ENCODE data around the gene MYL12B.
A peak's percentile ranks its signal among the peaks of the same experiment; 100 is the strongest.

MYL12B gene

DNA sequence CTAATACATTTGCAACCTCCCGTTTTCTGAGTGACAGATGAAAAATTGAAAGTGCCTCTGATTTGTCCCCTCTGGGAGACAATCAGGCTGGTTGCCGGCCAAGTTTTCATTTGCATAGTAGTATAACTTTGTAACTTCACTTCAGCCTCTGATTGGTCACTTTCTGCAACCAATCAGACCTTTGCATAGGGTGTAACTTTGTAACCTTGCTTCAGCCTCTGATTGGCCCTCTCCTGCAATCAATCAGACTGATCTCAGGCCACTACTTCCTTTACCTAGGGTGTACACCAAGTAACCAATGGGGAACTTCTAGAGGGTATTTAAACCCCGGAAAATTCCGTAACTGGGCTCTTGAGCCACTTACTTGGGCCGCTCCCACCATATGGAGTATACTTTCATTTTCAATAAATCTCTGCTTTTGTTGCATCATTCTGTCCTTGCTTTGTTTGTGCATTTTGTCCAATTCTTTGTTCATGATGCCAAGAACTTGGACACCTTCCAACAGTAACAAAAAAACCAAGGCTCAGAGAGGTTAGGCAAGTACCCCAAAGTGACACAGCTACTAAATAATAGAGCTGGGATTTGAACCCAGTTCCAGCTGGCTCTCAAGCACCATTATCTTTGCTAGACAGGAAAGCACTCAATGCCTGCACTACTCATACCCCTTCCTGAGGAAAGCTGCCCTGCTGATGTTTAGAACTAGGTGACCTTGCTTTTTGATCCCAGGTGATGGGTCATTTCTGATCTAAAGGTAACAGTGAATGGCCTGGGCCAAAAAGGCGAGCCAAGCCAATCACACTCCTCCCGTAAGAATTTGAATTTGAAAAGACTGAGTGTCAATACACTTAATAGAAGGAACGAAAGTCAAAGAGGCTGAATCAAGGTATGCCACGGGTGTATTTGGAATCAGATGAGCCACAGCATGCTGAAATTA, 31.3 kb upstream of the MYL12B start:
- Histone ChIP-seq H3K4me3 (no peak overlapping the region), H3K36me3 (ENCODE audit: insufficient read depth, low read length) (no peaks in the 10 kb centered on the region), H3K9ac (ENCODE audit: insufficient read length) (no peak overlapping the region), H3K9me3 (ENCODE audit: low read depth, low read length) (no peaks in the 10 kb centered on the region), H3K27ac (no peak overlapping the region)
- DNase-seq (ENCODE audit: low read depth, low spot score): no peak
- TF ChIP-seq FOXP2 (optimal IDR thresholded peaks at IDR 0.05; ENCODE audit: control extremely low read depth, extremely low read length, insufficient read depth) (no peak), POLR2AphosphoS5 (IDR thresholded peaks at IDR 0.05; ENCODE audit: borderline replicate concordance, low read depth, low read length) (no peak), EZH2 (IDR thresholded peaks at IDR 0.05) (no peak)

DNA sequence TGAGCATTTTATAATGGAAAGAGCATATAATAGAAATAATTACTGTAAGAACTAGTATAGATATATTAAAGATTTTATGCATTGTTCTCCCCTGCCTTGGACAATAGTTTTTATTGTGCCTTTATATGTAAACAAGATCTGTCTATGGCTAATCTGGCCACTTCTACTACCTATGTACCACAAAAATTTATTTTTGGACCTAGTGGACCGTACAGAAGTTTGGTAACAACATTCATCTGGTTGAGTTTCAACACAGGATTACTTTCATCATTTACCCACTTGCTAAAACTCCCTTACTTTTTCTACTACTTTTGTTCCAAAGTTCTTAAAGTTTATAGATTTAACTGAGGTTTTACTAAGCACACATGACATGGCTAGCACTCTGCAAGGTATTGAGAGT, 28.9 kb upstream of the MYL12B start:
- H3K9ac ChIP-seq (ENCODE audit: insufficient read length): no peak overlapping the region
- no peak overlapping the region for H3K27ac ChIP-seq
- TF ChIP-seq EZH2 (IDR thresholded peaks at IDR 0.05): no peak
- TF ChIP-seq POLR2AphosphoS5 (IDR thresholded peaks at IDR 0.05; ENCODE audit: borderline replicate concordance, low read depth, low read length): no peak
- TF ChIP-seq FOXP2 (optimal IDR thresholded peaks at IDR 0.05; ENCODE audit: control extremely low read depth, extremely low read length, insufficient read depth): no peak
- H3K4me3 ChIP-seq: no peak overlapping the region
- no peaks in the 10 kb centered on the region for H3K9me3 ChIP-seq (ENCODE audit: low read depth, low read length)
- no peak for DNase-seq (ENCODE audit: low read depth, low spot score)
- no peaks in the 10 kb centered on the region for H3K36me3 ChIP-seq (ENCODE audit: insufficient read depth, low read length)

DNA sequence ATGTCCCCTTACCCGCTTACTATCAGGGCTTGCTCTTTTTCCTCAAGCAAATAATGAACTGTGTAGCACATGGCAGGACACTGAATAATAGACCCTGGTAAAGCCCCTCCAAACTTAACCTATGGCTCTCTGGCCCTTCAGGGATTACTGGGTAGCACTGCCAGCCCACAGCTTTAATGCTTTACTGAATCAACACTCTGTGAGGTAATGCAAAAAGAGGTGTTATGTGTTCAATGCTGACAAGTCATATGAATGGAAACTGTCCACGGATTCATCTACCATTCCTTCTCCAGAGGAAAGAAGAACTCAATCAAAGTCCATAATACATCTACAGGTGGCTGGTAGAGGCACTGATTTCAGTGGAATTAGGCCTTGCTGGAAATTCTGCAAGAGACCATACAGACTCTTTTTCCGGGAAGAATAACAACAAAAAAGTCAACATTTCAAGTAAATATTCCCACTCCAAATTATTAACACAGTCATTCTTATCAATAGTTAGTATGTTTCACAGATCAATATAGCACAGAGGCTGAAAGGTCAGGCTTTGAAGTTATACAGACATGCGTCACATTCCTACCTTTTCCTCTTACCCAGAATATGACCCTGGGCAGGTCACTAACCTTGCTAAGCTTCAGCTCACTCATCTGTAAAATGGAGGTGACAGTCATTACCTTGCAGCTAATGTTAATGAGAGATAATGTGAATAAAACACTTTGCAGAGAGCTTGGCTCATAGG, 28.3 kb upstream of the MYL12B start:
- no peaks in the 10 kb centered on the region for H3K9me3 ChIP-seq (ENCODE audit: low read depth, low read length)
- no peak for DNase-seq (ENCODE audit: low read depth, low spot score)
- no peaks in the 10 kb centered on the region for H3K36me3 ChIP-seq (ENCODE audit: insufficient read depth, low read length)
- no peak overlapping the region for H3K9ac ChIP-seq (ENCODE audit: insufficient read length)
- H3K4me3 ChIP-seq: no peak overlapping the region
- TF ChIP-seq POLR2AphosphoS5 (IDR thresholded peaks at IDR 0.05; ENCODE audit: borderline replicate concordance, low read depth, low read length): no peak
- TF ChIP-seq FOXP2 (optimal IDR thresholded peaks at IDR 0.05; ENCODE audit: control extremely low read depth, extremely low read length, insufficient read depth): no peak
- no peak for TF ChIP-seq EZH2 (IDR thresholded peaks at IDR 0.05)
- no peak overlapping the region for H3K27ac ChIP-seq

DNA sequence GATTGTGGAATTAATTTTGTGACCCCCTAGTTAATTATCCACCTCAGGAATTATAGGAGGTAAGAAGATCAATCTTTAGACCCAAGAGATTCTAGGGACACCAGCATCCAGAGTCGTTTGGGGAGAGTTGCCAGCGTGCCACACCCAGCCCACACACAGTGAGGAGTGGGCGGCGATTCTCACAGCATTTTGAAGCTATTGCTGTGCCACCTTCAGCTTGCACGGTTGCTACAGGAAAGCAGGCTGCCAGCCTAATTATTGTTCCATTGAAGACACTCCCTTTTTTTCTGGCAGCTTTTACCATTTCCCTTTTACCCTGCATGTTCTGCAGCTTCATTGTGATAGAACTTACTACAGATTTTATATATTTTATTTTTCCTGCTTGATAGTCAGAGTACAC, 27.5 kb upstream of the MYL12B start:
- H3K9me3 ChIP-seq (ENCODE audit: low read depth, low read length): no peaks in the 10 kb centered on the region
- no peak overlapping the region for H3K9ac ChIP-seq (ENCODE audit: insufficient read length)
- TF ChIP-seq POLR2AphosphoS5 (IDR thresholded peaks at IDR 0.05; ENCODE audit: borderline replicate concordance, low read depth, low read length) (no peak), EZH2 (IDR thresholded peaks at IDR 0.05) (no peak), FOXP2 (optimal IDR thresholded peaks at IDR 0.05; ENCODE audit: control extremely low read depth, extremely low read length, insufficient read depth) (no peak)
- no peak overlapping the region for H3K27ac ChIP-seq
- no peak overlapping the region for H3K4me3 ChIP-seq
- H3K36me3 ChIP-seq (ENCODE audit: insufficient read depth, low read length): no peaks in the 10 kb centered on the region
- DNase-seq (ENCODE audit: low read depth, low spot score): no peak

DNA sequence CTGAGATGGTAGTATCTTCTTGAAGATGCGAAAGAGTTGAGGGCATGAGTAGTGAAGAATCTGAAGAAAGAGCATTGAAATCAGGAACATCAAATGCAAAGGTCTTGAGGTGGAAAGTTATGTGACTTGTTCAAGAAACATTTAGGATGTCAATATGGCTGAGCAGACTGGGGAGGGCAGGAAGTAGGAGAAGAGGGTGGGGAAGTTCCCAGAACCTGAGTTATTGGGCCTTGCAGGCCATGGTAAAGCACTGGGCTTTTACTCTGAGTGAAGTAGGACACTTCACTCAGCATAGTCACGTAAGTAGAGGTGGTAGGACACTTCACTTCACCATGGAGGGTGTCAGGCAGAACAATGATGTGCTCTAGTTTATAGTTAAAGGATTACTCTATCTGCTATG, 26.1 kb upstream of the MYL12B start:
- H3K36me3 ChIP-seq (ENCODE audit: insufficient read depth, low read length): no peaks in the 10 kb centered on the region
- TF ChIP-seq FOXP2 (optimal IDR thresholded peaks at IDR 0.05; ENCODE audit: control extremely low read depth, extremely low read length, insufficient read depth) (no peak), EZH2 (IDR thresholded peaks at IDR 0.05) (no peak), POLR2AphosphoS5 (IDR thresholded peaks at IDR 0.05; ENCODE audit: borderline replicate concordance, low read depth, low read length) (no peak)
- H3K9ac ChIP-seq (ENCODE audit: insufficient read length): no peak overlapping the region
- no peaks in the 10 kb centered on the region for H3K9me3 ChIP-seq (ENCODE audit: low read depth, low read length)
- no peak overlapping the region for H3K4me3 ChIP-seq
- H3K27ac ChIP-seq: no peak overlapping the region
- DNase-seq (ENCODE audit: low read depth, low spot score): no peak

DNA sequence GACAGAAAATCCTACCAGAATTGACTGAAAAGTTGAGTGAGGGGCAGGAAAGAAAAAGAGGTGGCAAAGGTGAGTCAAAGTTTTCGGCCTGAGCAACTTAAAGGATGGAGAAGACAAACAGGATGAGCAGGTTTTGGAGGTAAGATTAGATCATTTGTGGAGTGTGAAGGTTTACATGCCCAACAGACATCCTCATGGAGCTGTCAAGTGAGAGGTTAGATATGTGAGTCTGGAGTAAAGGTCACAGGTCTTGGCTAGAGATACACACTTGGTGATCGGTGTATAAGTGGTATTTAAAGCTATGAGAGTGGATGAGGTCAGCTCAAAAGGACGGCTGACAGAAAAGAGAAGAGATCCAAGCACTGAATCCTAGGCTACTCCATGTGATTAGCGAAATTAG, 25.5 kb upstream of the MYL12B start:
- no peaks in the 10 kb centered on the region for H3K9me3 ChIP-seq (ENCODE audit: low read depth, low read length)
- no peak overlapping the region for H3K27ac ChIP-seq
- TF ChIP-seq POLR2AphosphoS5 (IDR thresholded peaks at IDR 0.05; ENCODE audit: borderline replicate concordance, low read depth, low read length): no peak
- no peak for TF ChIP-seq FOXP2 (optimal IDR thresholded peaks at IDR 0.05; ENCODE audit: control extremely low read depth, extremely low read length, insufficient read depth)
- no peak for TF ChIP-seq EZH2 (IDR thresholded peaks at IDR 0.05)
- no peak overlapping the region for H3K9ac ChIP-seq (ENCODE audit: insufficient read length)
- DNase-seq (ENCODE audit: low read depth, low spot score): no peak
- H3K4me3 ChIP-seq: no peak overlapping the region
- no peaks in the 10 kb centered on the region for H3K36me3 ChIP-seq (ENCODE audit: insufficient read depth, low read length)

DNA sequence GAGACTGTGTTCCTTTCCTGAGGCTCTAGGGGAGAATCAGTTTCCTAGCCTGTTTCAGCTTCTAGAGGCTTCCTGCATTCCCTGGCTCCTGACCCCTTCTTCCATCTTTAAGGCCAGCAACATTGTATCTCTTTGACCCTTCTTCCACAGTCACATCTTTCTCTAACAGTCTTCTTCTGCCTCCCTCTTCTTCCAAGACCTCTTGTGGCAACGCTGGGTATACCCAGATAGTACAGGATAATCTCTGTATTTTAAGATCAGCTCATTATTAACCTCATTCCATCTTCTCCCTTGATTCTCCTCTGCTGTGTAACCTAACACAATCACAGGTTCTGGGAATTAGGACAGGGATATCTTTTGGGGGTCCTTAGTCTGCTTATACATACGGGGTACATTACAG, 23.2 kb upstream of the MYL12B start:
- H3K9me3 ChIP-seq (ENCODE audit: low read depth, low read length): no peaks in the 10 kb centered on the region
- no peak overlapping the region for H3K9ac ChIP-seq (ENCODE audit: insufficient read length)
- TF ChIP-seq FOXP2 (optimal IDR thresholded peaks at IDR 0.05; ENCODE audit: control extremely low read depth, extremely low read length, insufficient read depth) (no peak), POLR2AphosphoS5 (IDR thresholded peaks at IDR 0.05; ENCODE audit: borderline replicate concordance, low read depth, low read length) (no peak), EZH2 (IDR thresholded peaks at IDR 0.05) (no peak)
- H3K36me3 ChIP-seq (ENCODE audit: insufficient read depth, low read length): no peaks in the 10 kb centered on the region
- H3K4me3 ChIP-seq: no peak overlapping the region
- no peak for DNase-seq (ENCODE audit: low read depth, low spot score)
- no peak overlapping the region for H3K27ac ChIP-seq

DNA sequence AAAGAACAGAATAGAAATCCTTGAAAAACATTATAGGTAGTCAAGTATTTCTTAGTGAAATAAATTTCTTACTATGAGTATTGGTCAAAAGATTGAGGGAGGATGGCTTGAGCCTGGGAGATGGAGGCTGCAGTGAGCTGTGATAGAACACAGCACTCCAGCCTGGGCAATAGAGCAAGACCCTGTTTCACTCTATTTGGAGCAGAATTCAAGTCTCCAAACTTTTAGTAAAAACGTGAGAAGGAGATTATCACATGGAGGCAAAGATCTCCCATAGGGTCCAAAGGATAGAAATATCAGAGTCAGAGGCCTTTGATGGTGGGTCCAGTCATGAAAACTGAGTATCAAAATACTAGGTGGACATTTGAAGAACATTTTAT, 16.8 kb upstream of the MYL12B start:
- Histone ChIP-seq H3K27ac (no peak overlapping the region), H3K9ac (ENCODE audit: insufficient read length) (no peak overlapping the region), H3K4me3 (peak overlapping the region; percentile 88), H3K9me3 (ENCODE audit: low read depth, low read length) (no peaks in the 10 kb centered on the region), H3K36me3 (ENCODE audit: insufficient read depth, low read length) (peaks cover 11% of the 10 kb centered on the region)
- TF ChIP-seq EZH2 (IDR thresholded peaks at IDR 0.05) (no peak), POLR2AphosphoS5 (IDR thresholded peaks at IDR 0.05; ENCODE audit: borderline replicate concordance, low read depth, low read length) (no peak), FOXP2 (optimal IDR thresholded peaks at IDR 0.05; ENCODE audit: control extremely low read depth, extremely low read length, insufficient read depth) (no peak)
- DNase-seq (ENCODE audit: low read depth, low spot score): no peak
